GM12878 (cell line): ENCODE data around the gene COPS6. TPM values are rescaled to one million over a fixed set of nuclear protein-coding genes. Genes with fewer than 3 reads are reported as not detected.

ENCODE experiments used
- ATAC-seq: fragments of 200-7000 bp; cut with Tn5 transposase; 3 replicates; pipeline ENCODE4 v1.9.1; 2020; ENCODE audit warnings: mild to moderate bottlenecking, moderate library complexity
- BruUV-seq: library from RNA; stranded (reverse); fragments of 400-500 nt; replicated peaks from 2 replicates; lab custom pipeline; 2021; lab: Mats Ljungman, UMichigan
- CTCF ChIA-PET: fragments of 300-600 bp; sonication (Branson Sonifier 250); formaldehyde crosslinking; extraction: SDS; loops from one replicate; lab custom pipeline; 2021; ENCODE audit warnings: inconsistent platforms; lab: Yijun Ruan, JAX
- POLR2A ChIA-PET: fragments of 350-600 bp; formaldehyde crosslinking; extraction: SDS; loops from one replicate; lab custom pipeline; 2021; ENCODE audit warnings: inconsistent platforms; lab: Charles Lee
- RAD21 ChIA-PET: fragments of 300-600 bp; sonication (Branson Sonifier 250); formaldehyde crosslinking; loops from one replicate; lab custom pipeline; 2023; ENCODE audit warnings: antibody characterized with exemption; ENCODE audit not compliant: unreplicated experiment; lab: Charles Lee
- SMC1A ChIA-PET: fragments of 300-600 bp; sonication (Branson Sonifier 250); formaldehyde crosslinking; loops from one replicate; lab custom pipeline; 2023; ENCODE audit not compliant: unreplicated experiment, uncharacterized antibody; lab: Charles Lee
- DNase-seq: peaks from one replicate; pipeline ENCODE4 v3.0.0-alpha.2; 2011; ENCODE audit warnings: low read depth, low spot score
- FAIRE-seq: peaks from 3 replicates; lab custom pipeline; 2011; peaks lifted over from hg19 to GRCh38; lab: Jason Lieb, UNC
- H2AFZ ChIP-seq: 2 replicates; pipeline ENCODE4 v1.6.0; 2011; ENCODE audit warnings: low read depth, low read length, control low read depth; ENCODE audit not compliant: control insufficient read depth
- H3K27ac ChIP-seq: 2 replicates; pipeline ENCODE4 v1.5.1; 2011; ENCODE audit warnings: control low read depth; ENCODE audit not compliant: control insufficient read depth, insufficient read depth
- H3K27me3 ChIP-seq, 2 experiments: replicated peaks in 1 of 2; 2 replicates each; pipeline versions ENCODE4 v1.6.0 to v1.6.1; 2011; ENCODE audit warnings: low read length in 1 of 2; ENCODE audit not compliant: control insufficient read depth in 2 of 2, insufficient read depth in 2 of 2
- H3K36me3 ChIP-seq, 2 experiments: 2 replicates each; pipeline ENCODE4 v1.5.1; 2011; ENCODE audit warnings: low read length in 1 of 2; ENCODE audit not compliant: control insufficient read depth in 2 of 2, insufficient read depth in 2 of 2
- H3K4me1 ChIP-seq: 2 replicates; pipeline ENCODE4 v1.6.1; 2011; ENCODE audit warnings: mild to moderate bottlenecking, low read length, moderate library complexity, mixed read lengths; ENCODE audit not compliant: control insufficient read depth, insufficient read depth
- H3K4me2 ChIP-seq: 2 replicates; pipeline ENCODE4 v1.6.0; 2011; ENCODE audit warnings: control low read depth; ENCODE audit not compliant: control insufficient read depth, insufficient read depth
- H3K4me3 ChIP-seq: fragments of 200-600 bp; sonication (generic); 2 replicates; pipeline ENCODE4 v1.5.1; 2016
- H3K79me2 ChIP-seq: 2 replicates; pipeline ENCODE4 v1.6.0; 2011; ENCODE audit warnings: low read length; ENCODE audit not compliant: control insufficient read depth, insufficient read depth
- H3K9ac ChIP-seq: 2 replicates; pipeline ENCODE4 v1.8.0; 2011; ENCODE audit warnings: low read length, control low read depth, mixed read lengths; ENCODE audit not compliant: control insufficient read depth, insufficient read depth
- H3K9me3 ChIP-seq: replicated peaks from 3 replicates; pipeline ENCODE4 v1.5.1; 2011; ENCODE audit warnings: mild to moderate bottlenecking, low read length; ENCODE audit not compliant: control insufficient read depth, insufficient read depth
- H4K20me1 ChIP-seq: 2 replicates; pipeline ENCODE4 v1.6.0; 2011; ENCODE audit not compliant: control insufficient read depth, insufficient read depth
- KDM1A ChIP-seq: fragments of 200-600 bp; sonication (generic); IDR thresholded peaks from 2 replicates; pipeline ENCODE4 v1.6.1; 2016; ENCODE audit warnings: borderline replicate concordance
- MYC ChIP-seq: IDR thresholded peaks from 2 replicates; pipeline ENCODE4 v1.6.1; 2011; ENCODE audit warnings: mild to moderate bottlenecking, low read length, moderate library complexity, inconsistent platforms; ENCODE audit not compliant: insufficient read depth, insufficient replicate concordance, insufficient read length, severe bottlenecking
- SUZ12 ChIP-seq: fragments of 200-600 bp; sonication (generic); IDR thresholded peaks from one replicate; pipeline ENCODE4 v1.6.1; 2018; ENCODE audit warnings: antibody characterized with exemption, mild to moderate bottlenecking; ENCODE audit not compliant: unreplicated experiment
- WGBS: methylation state at CpG from one replicate; pipeline ENCODE4 v1.1.6; 2016; ENCODE audit warnings: low lambda C conversion rate; ENCODE audit not compliant: insufficient replicate concordance, insufficient coverage; ENCODE audit errors: missing lambda C conversion rate; 5-methylcytosine and 5-hydroxymethylcytosine counted together
- in situ Hi-C: fragments of 300-500 bp; cut with MboI; formaldehyde crosslinking; loops from 9 replicates; pipeline ENCODE4 v1.14.3; 2018; ENCODE audit warnings: mixed read lengths
- intact Hi-C: fragments of 100-400 bp; cut with micrococcal nuclease; formaldehyde crosslinking; loops from one replicate; pipeline ENCODE4 v1.14.2; 2022; ENCODE audit not compliant: unreplicated experiment
- polyA plus RNA-seq, 11 experiments: library from polyadenylated mRNA; depleted of rRNA in 4 of 11; unstranded in 6 of 11; stranded (reverse) in 5 of 11; fragments of >200 nt; fragmentation: Nextera tagmentation in 4 of 11; fragmentation: Illumina TruSeq in 1 of 11; extraction: Ambion mirVana in 4 of 11; extraction: Trizol in 1 of 11; gene quantifications; 1 replicate in 1 of 11; 2 replicates in 10 of 11; pipeline versions ENCODE4 v1.2.1 to v1.2.3, GENCODE V29; 2011 to 2016; ENCODE audit warnings: inconsistent platforms in 2 of 11, missing spikeins in 2 of 11, low read depth in 1 of 11
- total RNA-seq, 4 experiments: library from RNA; depleted of rRNA in 3 of 4; stranded (reverse); fragments of >200 nt in 3 of 4; fragmentation: Illumina TruSeq in 1 of 4; extraction: Trizol in 1 of 4; gene quantifications; 2 replicates each; pipeline versions ENCODE4 v1.2.1 to v1.2.3, GENCODE V29; 2013 to 2021
- TF ChIP-seq, protein P1 (sequence below): fragments of 450-650 bp; IDR thresholded peaks from 2 replicates; pipeline ENCODE4 v1.6.1; 2016; ENCODE audit warnings: mild to moderate bottlenecking

Gene COPS6
- total and polyA plus RNA-seq, 10 of the 15 experiments (the other 5 are each of a cell fraction or from before 2014, with no cell fraction given): 28.5 to 182 (median 81.5) TPM

DNA sequence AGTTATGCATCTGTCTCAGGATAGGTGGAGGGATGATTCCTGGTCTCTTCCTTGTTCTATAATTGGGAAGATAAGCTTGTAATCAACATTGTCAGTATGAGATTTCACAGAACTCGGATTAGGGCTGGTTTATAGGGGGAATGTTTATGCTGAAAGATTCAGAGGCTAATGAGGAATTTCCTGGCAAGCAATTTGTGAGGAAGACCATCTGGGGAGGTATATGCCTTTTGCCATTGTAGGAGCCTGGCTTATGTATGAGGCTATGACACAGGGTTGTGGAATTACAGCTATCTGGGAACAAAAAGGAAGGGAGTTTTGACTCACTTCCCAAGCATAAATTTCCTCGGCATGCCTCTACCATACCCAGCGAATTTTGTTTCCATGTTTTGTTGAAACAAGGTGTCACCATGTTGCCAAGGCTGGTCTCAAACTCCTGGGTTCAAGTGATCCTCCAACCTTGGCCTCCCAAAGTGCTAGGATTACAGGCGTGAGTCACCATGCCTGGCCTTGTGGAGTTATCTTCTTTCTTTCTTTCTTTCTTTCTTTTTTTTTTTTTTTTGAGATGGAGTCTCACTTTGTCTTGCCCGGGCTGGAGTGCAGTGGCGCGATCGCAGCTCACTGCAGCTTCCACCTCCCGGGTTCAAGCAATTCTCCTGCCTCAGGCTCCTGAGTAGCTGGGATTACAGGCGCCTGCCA, 1.6 kb upstream of the COPS6 start:
- H3K79me2 ChIP-seq: peaks cover 10% of the 10 kb centered on the region
- intact Hi-C loops: loop anchor here (10.0 kb wide), 1 partner anchor 172 kb away; the partner anchor contains the start of gene TRIM4
- ATAC-seq (no peak), DNase-seq (no peak), FAIRE-seq (no peak)
- H4K20me1 ChIP-seq: no peaks in the 10 kb centered on the region
- no peak overlapping the region for H3K4me2 ChIP-seq
- ChIA-PET RAD21 (interaction anchor here (1.0 kb wide), 1 partner anchor 14 kb away, joined by 7 read pairs; the partner anchor contains the start of genes AP4M1 and MCM7), SMC1A (no interaction called here), CTCF (interaction anchor here (0.6 to 1.3 kb wide), 3 partner anchors 39 to 343 kb away, joined by 3 read pairs; partner anchors contain the start of gene MEPCE), POLR2A (interaction anchor here (0.6 to 0.9 kb wide), 2 partner anchors 55 to 62 kb away, joined by 3 read pairs; no protein-coding TSS in a partner anchor)
- 82% methylated on average over 10 of the region's 10 CpGs for WGBS
- in situ Hi-C loops: no loop called here
- H2AFZ ChIP-seq: no peak overlapping the region
- BruUV-seq: no TSS peak
- H3K4me3 ChIP-seq: no peak overlapping the region
- peaks cover under 1 to 17% of the 10 kb centered on the region in 2 experiments for H3K36me3 ChIP-seq
- H3K27ac ChIP-seq: no peak overlapping the region
- no peaks in the 10 kb centered on the region for H3K27me3 ChIP-seq
- H3K9ac ChIP-seq: no peak overlapping the region
- H3K9me3 ChIP-seq: no peaks in the 10 kb centered on the region
- TF ChIP-seq MYC: no peak
- no peak for TF ChIP-seq SUZ12
- peaks cover 11% of the 10 kb centered on the region for H3K4me1 ChIP-seq

DNA sequence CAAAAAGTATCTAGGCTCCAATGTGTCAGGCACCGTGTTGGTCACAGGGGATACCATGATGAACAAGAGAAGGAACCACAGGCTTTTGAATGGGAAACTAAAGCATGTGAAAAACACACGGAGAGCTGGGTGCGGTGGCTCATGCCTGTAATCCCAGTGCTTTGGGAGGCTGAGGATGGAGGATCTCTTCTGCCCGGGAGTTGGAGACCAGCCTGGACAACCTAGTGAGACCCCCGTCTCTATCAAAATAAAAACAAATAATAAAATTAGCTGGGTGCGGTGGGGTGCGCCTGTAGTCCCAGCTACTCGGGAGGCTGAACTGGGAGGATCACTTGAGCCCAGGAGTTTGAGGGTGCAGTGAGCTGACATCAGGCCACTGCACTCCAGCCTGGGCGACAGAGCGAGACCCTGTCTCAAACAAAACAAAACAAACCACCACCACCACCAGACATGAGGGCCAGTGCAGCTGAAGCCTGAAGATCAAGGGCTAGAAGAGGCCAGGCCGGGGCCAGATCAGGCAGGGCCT, 611 bp upstream of the COPS6 start:
- Histone ChIP-seq H3K4me2 (peak overlapping the region; percentile 100), H3K36me3 (peaks cover 8 to 24% of the 10 kb centered on the region in 2 experiments), H4K20me1 (no peaks in the 10 kb centered on the region), H3K79me2 (peaks cover 10% of the 10 kb centered on the region), H3K4me1 (peaks cover 6% of the 10 kb centered on the region), H3K9ac (peak overlapping the region; percentile 90), H3K9me3 (no peaks in the 10 kb centered on the region), H3K4me3 (peak overlapping the region; percentile 92), H3K27me3 (no peaks in the 10 kb centered on the region), H2AFZ (peak overlapping the region; percentile 91), H3K27ac (peak overlapping the region; percentile 84)
- CTCF ChIA-PET: interaction anchor here (0.8 to 1.1 kb wide), 5 partner anchors 14 to 175 kb away, joined by 3 to 4 read pairs (median 3); partner anchors contain the start of genes AP4M1, MCM7 and ZSCAN21
- FAIRE-seq (no peak), DNase-seq (no peak), ATAC-seq (peak; percentile 9)
- no peak for TF ChIP-seq KDM1A
- TF ChIP-seq, protein P1, sequence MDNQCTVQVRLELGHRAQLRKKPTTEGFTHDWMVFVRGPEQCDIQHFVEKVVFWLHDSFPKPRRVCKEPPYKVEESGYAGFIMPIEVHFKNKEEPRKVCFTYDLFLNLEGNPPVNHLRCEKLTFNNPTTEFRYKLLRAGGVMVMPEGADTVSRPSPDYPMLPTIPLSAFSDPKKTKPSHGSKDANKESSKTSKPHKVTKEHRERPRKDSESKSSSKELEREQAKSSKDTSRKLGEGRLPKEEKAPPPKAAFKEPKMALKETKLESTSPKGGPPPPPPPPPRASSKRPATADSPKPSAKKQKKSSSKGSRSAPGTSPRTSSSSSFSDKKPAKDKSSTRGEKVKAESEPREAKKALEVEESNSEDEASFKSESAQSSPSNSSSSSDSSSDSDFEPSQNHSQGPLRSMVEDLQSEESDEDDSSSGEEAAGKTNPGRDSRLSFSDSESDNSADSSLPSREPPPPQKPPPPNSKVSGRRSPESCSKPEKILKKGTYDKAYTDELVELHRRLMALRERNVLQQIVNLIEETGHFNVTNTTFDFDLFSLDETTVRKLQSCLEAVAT: peak; percentile 69
- no TSS peak for BruUV-seq
- SMC1A ChIA-PET: interaction anchor here (0.7 kb wide), 1 partner anchor 14 kb away, joined by 3 read pairs; the partner anchor contains the start of gene AP4M1
- POLR2A ChIA-PET: interaction anchor here (0.5 to 3.9 kb wide), 7 partner anchors 13 to 1054 kb away, joined by 3 to 39 read pairs (median 5); partner anchors contain the start of genes AP4M1, MBLAC1 and MCM7
- intact Hi-C loops (loop anchor here (10.0 kb wide), 1 partner anchor 173 kb away; the partner anchor contains the start of gene TRIM4), in situ Hi-C loops (no loop called here)
- WGBS: 68% methylated on average over 11 of the region's 11 CpGs
- RAD21 ChIA-PET: interaction anchor here (1.0 kb wide), 1 partner anchor 13 kb away, joined by 7 read pairs; the partner anchor contains the start of genes AP4M1 and MCM7
